Adrenal gland (tissue), 12 donors: ENCODE data around the gene CDK6. TPM values are rescaled to one million over a fixed set of nuclear protein-coding genes. Genes with fewer than 3 reads are reported as not detected.

ENCODE experiments used
- DNase-seq, 7 donors: peaks; one replicate each; pipeline ENCODE4 v3.0.0-alpha.2; 2019 to 2020
- H3K27ac ChIP-seq, 5 donors: fragments of 200-600 bp; sonication (generic) in 4 of 5; 1 replicate in 3 of 5; 2 replicates in 2 of 5; pipeline versions ENCODE4 v1.5.1 to v1.8.0; 2016 to 2020; ENCODE audit warnings: mild to moderate bottlenecking in 1 of 5
- H3K27me3 ChIP-seq: fragments of 200-600 bp; 2 replicates; pipeline ENCODE4 v1.8.0; 2021
- H3K36me3 ChIP-seq, 2 donors: fragments of 200-600 bp; replicated peaks in 1 of 2; 1 replicate in 1 of 2; 2 replicates in 1 of 2; pipeline versions ENCODE4 v1.5.1 to v1.8.0; 2018 to 2022
- H3K4me1 ChIP-seq, 2 donors: fragments of 200-600 bp; replicated peaks in 1 of 2; 1 replicate in 1 of 2; 2 replicates in 1 of 2; pipeline versions ENCODE4 v1.5.1 to v1.8.0; 2018 to 2021
- H3K4me3 ChIP-seq, 4 donors: fragments of 200-600 bp; sonication (generic) in 3 of 4; one replicate each; pipeline ENCODE4 v1.5.1; 2016 to 2018
- H3K9me3 ChIP-seq, 3 donors: fragments of 200-600 bp; sonication (generic) in 1 of 3; replicated peaks in 1 of 3; 1 replicate in 2 of 3; 2 replicates in 1 of 3; pipeline versions ENCODE4 v1.5.1 to v1.8.0; 2016 to 2021
- CTCF ChIP-seq, 6 experiments: fragments of 450-650 bp in 4 of 6; fragments of 200-600 bp in 2 of 6; sonication (generic) in 1 of 6; IDR thresholded peaks; 1 replicate in 5 of 6; 2 replicates in 1 of 6; pipeline versions ENCODE4 v1.5.1 to v1.8.0; 2016 to 2021; ENCODE audit warnings: antibody characterized with exemption in 6 of 6, mild to moderate bottlenecking in 2 of 6, moderate library complexity in 1 of 6
- POLR2A ChIP-seq, 2 donors: fragments of 450-650 bp; IDR thresholded peaks; one replicate each; pipeline ENCODE4 v1.6.1; 2017; ENCODE audit warnings: antibody characterized with exemption in 2 of 2, mild to moderate bottlenecking in 2 of 2, moderate library complexity in 1 of 2
- WGBS, 4 donors: extraction: QIAGEN DNeasy Blood & Tissue Kit in 2 of 4; methylation state at CpG; one replicate each; pipeline versions ENCODE4 v1.1.5 to v1.1.7; 2013 to 2017; 5-methylcytosine and 5-hydroxymethylcytosine counted together
- intact Hi-C, 2 donors: fragments of 100-400 bp; cut with DNase I; formaldehyde crosslinking; loops; one replicate each; pipeline versions ENCODE4 v1.14.1 to v1.15.0; 2022 to 2023
- polyA plus RNA-seq, 3 donors: library from polyadenylated mRNA; stranded (reverse); fragments of 200-250 nt in 2 of 3; fragments of 350-450 nt in 1 of 3; fragmentation: Illumina TruSeq in 1 of 3; extraction: RNeasy Lipid Tissue Mini Kit (QIAGEN cat#74804) in 1 of 3; gene quantifications; one replicate each; pipeline ENCODE4 v1.2.3, GENCODE V29; 2013 to 2014
- small RNA-seq, 2 donors: library from RNA; depleted of rRNA; stranded (forward); fragments of <200 nt; gene quantifications; one replicate each; pipeline ENCODE3, GENCODE V24; 2016
- total RNA-seq, 9 donors: library from RNA; depleted of rRNA in 4 of 9; stranded (reverse); fragments of >200 nt in 4 of 9; fragments of 120-200 nt in 1 of 9; fragmentation: NEBNext Ultra II Directional in 1 of 9; extraction: Animal tissue kit (Norgen Biotek cat#: 25700) in 1 of 9; gene quantifications; one replicate each; pipeline versions ENCODE4 v1.1.0 to v1.2.4, GENCODE V29; 2013 to 2023
- donor health status: healthy with polysubstance abuse.
- donor health status: Bipolar disorder and iron deficiency.
- donor health status: DM: yes; HTN: yes; CAD: no.
- donor health status: DM: no; HTN: no; CAD: no.
- donor health status: DM: no; HTN: no; CAD: no.
- donor health status: DM: yes; HTN: yes; CAD: no.

Gene CDK6
- total and polyA plus RNA-seq, 12 donors, result 2.5 to 151 (median 33.4) TPM

- peaks cover 0 to 8% of the 10 kb centered on the region in 2 donors for H3K36me3 ChIP-seq
- WGBS, 4 donors, result 58 to 87% (median 74%) methylated on average over 2 of the region's 2 CpGs
- no peak overlapping the region for H3K27ac ChIP-seq
- DNase-seq, result no peak
- no peaks in the 10 kb centered on the region for H3K4me1 ChIP-seq
- no peaks in the 10 kb centered on the region for H3K27me3 ChIP-seq
- intact Hi-C loops, result no loop called here
- H3K9me3 ChIP-seq, result no peaks in the 10 kb centered on the region
- TF ChIP-seq POLR2A (IDR thresholded peaks at IDR 0.05) (no peak), CTCF (IDR thresholded peaks at IDR 0.05) (no peak)
- no peak overlapping the region for H3K4me3 ChIP-seq
Measured at GRCh38 chr7:92557249-92557648, 279.1 kb downstream of the CDK6 start.

Small RNA genes lying within 50 kb of the gene (small RNA-seq; reads per million reads assigned to genes)
- 0 reads per million in 2 donors for gene RNU6-10P

Other genes starting within 250 kb of the CDK6 start
- gene FAM133B, start 246.2 kb downstream of the CDK6 start, total RNA-seq, result 10 to 100 TPM in 8 of 9 donors, 1 to 10 TPM in 1; 8.7 to 37.8 (median 17.7) TPM
- gene FAM133B, start 246.2 kb downstream of the CDK6 start, polyA plus RNA-seq, result 10 to 100 TPM; 25.8 to 40.1 (median 29.9) TPM